Rectal smooth muscle tissue (tissue), 1 donor: ENCODE results near the gene CALY.
"Not testable (repeated sequence)": the region's sequence is repeated elsewhere in the genome, so short reads cannot be mapped to it uniquely, and the experiment has no call there.

Experiments used
- H3K27ac ChIP-seq: one replicate; pipeline ENCODE4 v1.7.0; 2013; ENCODE audit warnings: low read depth, low read length, inconsistent platforms
- H3K27me3 ChIP-seq: one replicate; pipeline ENCODE4 v1.7.0; 2013; ENCODE audit warnings: low read length; ENCODE audit not compliant: control insufficient read depth, insufficient read depth
- H3K36me3 ChIP-seq: one replicate; pipeline ENCODE4 v1.7.0; 2013; ENCODE audit warnings: low read length; ENCODE audit not compliant: control insufficient read depth, insufficient read depth
- H3K4me1 ChIP-seq: one replicate; pipeline ENCODE4 v1.7.0; 2013; ENCODE audit warnings: low read length; ENCODE audit not compliant: control insufficient read depth, insufficient read depth
- H3K4me3 ChIP-seq: one replicate; pipeline ENCODE4 v1.7.0; 2013; ENCODE audit warnings: low read length
- H3K9ac ChIP-seq: one replicate; pipeline ENCODE4 v1.7.0; 2013; ENCODE audit warnings: low read length

Gene CALY

DNA sequence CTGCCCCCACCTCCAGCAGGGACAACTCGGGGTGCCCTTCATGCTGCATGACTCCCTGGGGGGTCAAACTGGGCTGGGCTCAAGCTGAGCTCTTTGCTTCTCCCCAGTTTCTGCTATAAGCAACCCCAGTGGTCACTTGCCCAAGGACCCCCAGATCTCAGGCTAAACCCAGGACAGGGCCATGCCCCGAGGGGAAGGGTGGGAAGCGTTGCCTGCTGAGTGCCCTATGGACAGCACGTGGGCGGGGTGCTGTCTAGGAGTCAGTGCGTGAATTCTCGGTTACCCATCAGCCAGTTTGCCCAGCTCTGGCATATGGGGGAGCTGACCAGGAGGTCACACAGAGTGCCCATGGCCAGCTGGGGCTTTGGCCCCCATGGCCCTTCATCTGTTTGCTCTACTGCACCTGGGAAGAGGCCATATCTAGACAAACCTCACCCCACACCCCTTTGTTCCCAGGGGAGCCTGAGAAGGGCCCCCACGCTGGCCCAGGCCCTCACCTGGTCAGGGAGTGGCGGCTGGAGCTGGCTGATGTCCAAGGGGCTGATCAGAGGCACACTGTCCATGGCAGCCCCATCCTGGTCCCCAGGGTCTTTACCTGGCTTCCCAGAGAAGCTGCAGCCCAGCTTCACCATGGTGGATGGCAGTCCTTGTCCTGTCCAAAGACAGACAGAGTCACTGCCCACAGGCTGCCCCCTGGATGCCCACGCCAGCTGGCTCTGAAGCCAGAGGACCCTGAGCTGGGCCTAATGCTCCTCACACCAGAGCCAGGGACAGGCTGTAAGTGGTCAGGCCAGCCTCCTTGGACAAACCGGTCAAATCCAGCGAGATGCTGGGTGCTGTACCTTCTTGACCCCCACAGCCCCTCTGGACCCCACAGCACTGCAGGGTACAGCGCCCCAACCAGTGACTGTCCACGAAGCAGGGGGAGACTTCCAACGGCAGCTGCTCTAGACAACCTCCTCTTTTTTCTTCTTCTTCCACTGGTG is 8.0 kb downstream of the CALY start:
- peaks cover 48% of the 10 kb centered on the region for H3K27me3 ChIP-seq
- H3K36me3 ChIP-seq = no peaks in the 10 kb centered on the region
- no peak overlapping the region for H3K4me3 ChIP-seq
- H3K27ac ChIP-seq = no peak overlapping the region
- H3K9ac ChIP-seq = no peak overlapping the region
- peaks cover 2% of the 10 kb centered on the region for H3K4me1 ChIP-seq

- H3K4me1 ChIP-seq = peaks cover 2% of the 10 kb centered on the region
- H3K9ac ChIP-seq = no peak overlapping the region
- H3K4me3 ChIP-seq = no peak overlapping the region
- no peaks in the 10 kb centered on the region for H3K36me3 ChIP-seq
- no peak overlapping the region for H3K27ac ChIP-seq
- peaks cover 45% of the 10 kb centered on the region for H3K27me3 ChIP-seq
Measured at GRCh38 chr10:133327651-133328357, 8.9 kb downstream of the CALY start.

- Histone ChIP-seq H3K9ac (no peak overlapping the region), H3K27ac (no peak overlapping the region), H3K36me3 (no peaks in the 10 kb centered on the region), H3K4me3 (no peak overlapping the region), H3K4me1 (peaks cover 2% of the 10 kb centered on the region), H3K27me3 (peaks cover 43% of the 10 kb centered on the region)
Measured at GRCh38 chr10:133326745-133327650, 9.7 kb downstream of the CALY start.

DNA sequence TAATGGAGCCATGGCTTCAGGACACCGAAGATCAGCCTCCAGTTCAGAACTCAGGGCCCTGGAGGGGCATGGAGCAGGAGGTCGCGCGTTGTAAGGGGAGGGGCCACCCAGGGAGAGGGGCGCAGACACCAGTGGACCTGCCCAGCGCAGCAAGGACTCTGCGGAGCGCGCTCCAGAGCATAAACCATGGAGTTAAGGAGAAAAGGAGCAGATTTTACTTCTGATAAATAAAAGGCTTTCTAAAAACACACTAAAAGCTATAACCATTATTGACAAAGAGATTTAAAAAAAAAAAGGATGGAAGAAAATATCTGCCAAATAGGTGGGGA is 10.5 kb downstream of the CALY start:
- no peak overlapping the region for H3K4me3 ChIP-seq
- peaks cover 36% of the 10 kb centered on the region for H3K27me3 ChIP-seq
- no peak overlapping the region for H3K27ac ChIP-seq
- H3K4me1 ChIP-seq = peaks cover 2% of the 10 kb centered on the region
- H3K36me3 ChIP-seq = no peaks in the 10 kb centered on the region
- H3K9ac ChIP-seq = no peak overlapping the region

- H3K4me1 ChIP-seq = peaks cover 2% of the 10 kb centered on the region
- H3K36me3 ChIP-seq = no peaks in the 10 kb centered on the region
- H3K9ac ChIP-seq = no peak overlapping the region
- H3K27ac ChIP-seq = no peak overlapping the region
- H3K4me3 ChIP-seq = peak overlapping the region; percentile 48
- peaks cover 36% of the 10 kb centered on the region for H3K27me3 ChIP-seq
Measured at GRCh38 chr10:133325440-133326222, 11.1 kb downstream of the CALY start.

DNA sequence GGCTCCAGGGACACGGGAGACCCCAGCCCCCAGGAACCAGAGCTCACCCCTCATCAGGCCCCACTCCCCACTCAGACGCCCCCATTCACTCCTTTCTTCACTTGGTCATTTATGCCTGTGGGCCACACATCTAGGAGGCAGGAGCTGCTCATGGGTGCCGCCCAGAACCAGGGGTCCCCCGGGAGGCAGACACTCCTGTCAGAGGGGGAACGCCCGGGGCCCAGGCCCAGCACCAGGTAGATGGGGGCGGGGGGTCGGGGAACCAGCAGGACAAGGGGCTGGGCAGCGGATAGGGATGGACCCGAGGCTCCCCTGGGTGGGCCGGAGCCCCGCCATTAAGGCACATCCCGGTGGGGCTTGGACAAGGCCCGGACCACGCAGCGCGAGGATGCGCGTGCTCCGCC is 11.8 kb downstream of the CALY start:
- H3K27me3 ChIP-seq = peaks cover 36% of the 10 kb centered on the region
- peak overlapping the region; percentile 48 for H3K4me3 ChIP-seq
- peaks cover 2% of the 10 kb centered on the region for H3K4me1 ChIP-seq
- H3K27ac ChIP-seq = no peak overlapping the region
- H3K36me3 ChIP-seq = no peaks in the 10 kb centered on the region
- H3K9ac ChIP-seq = no peak overlapping the region

GRCh38 chr10:133324198-133324792 is 12.4 kb downstream of the CALY start:
- H3K9ac ChIP-seq = no peak overlapping the region
- H3K4me3 ChIP-seq = no peak overlapping the region
- H3K27ac ChIP-seq = no peak overlapping the region
- H3K36me3 ChIP-seq = no peaks in the 10 kb centered on the region
- peaks cover 2% of the 10 kb centered on the region for H3K4me1 ChIP-seq
- peaks cover 35% of the 10 kb centered on the region for H3K27me3 ChIP-seq

- not testable (repeated sequence) for H3K4me1 ChIP-seq, H3K9ac ChIP-seq, H3K36me3 ChIP-seq, H3K27ac ChIP-seq, H3K4me3 ChIP-seq
- peaks cover 21% of the 10 kb centered on the region for H3K27me3 ChIP-seq
Measured at GRCh38 chr10:133322064-133322709, 14.5 kb downstream of the CALY start.

- not testable (repeated sequence) for H3K27ac ChIP-seq, H3K4me1 ChIP-seq, H3K36me3 ChIP-seq, H3K9ac ChIP-seq, H3K4me3 ChIP-seq, H3K27me3 ChIP-seq
Measured at GRCh38 chr10:133320852-133321422, 15.8 kb downstream of the CALY start.

DNA sequence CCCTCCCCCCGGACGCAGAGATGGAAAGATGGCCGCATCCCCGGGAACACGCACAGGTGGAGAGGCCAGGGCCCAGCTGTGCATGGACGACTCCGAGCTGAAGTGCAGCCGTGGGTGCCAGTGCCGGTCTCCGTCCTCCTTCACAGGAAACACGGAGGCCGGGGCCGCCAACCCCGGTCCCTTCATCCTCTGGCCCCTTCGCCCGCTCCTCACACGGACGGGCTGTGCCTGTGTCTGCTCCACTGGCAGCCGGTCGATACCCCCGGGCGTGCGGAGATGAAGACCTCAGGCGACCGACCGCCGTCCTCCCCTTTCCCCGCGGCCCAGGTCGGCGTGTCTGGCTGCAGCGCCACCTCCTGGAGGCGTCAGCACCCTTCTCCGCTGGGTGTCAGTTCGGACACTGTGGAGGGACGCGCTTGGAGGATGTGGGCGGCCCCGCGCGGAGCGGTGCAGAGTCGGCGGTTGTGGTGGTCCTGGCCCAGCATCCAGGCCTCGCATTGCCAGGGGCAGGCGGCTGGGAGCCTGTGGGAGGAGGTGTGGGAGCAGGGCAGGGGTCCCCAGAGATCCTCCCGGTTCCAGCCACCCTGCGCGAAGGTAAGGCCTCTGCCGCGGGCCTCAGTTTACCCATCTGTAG is 18.1 kb downstream of the CALY start:
- Histone ChIP-seq H3K9ac (no peak overlapping the region), H3K4me1 (no peaks in the 10 kb centered on the region), H3K27ac (no peak overlapping the region), H3K4me3 (peak overlapping the region; percentile 37), H3K27me3 (peaks cover 6% of the 10 kb centered on the region), H3K36me3 (no peaks in the 10 kb centered on the region)
